GM19395 (cell line): ENCODE results near the gene HEATR9.
"Not testable (repeated sequence)": the region's sequence is repeated elsewhere in the genome, so short reads cannot be mapped to it uniquely, and the experiment has no call there.

Source experiments
- ATAC-seq: cut with Tn5 transposase; IDR thresholded peaks from one replicate; pipeline ENCODE4 v1.9.1; 2021; ENCODE audit warnings: mild to moderate bottlenecking, moderate library complexity; ENCODE audit not compliant: unreplicated experiment

Gene HEATR9

GRCh38 chr17:35868737-35869136, at the start of gene HEATR9:
Gene HEATR9 (minus strand): TSS chr17:35868891. CDS start chr17:35868742, 149 bp downstream.
- ATAC-seq, result no peak

- ATAC-seq, result no peak
These were observed 49.0 kb upstream of the HEATR9 start for GRCh38 chr17:35917519-35918213.

GRCh38 chr17:35915153-35915964, 46.7 kb upstream of the HEATR9 start:
- ATAC-seq, result no peak

- ATAC-seq, result no peak
These were observed 45.7 kb upstream of the HEATR9 start for GRCh38 chr17:35914354-35914753.

GRCh38 chr17:35913609-35914008, 44.9 kb upstream of the HEATR9 start:
- no peak for ATAC-seq

- no peak for ATAC-seq
These were observed 44.3 kb upstream of the HEATR9 start for GRCh38 chr17:35912942-35913341.

GRCh38 chr17:35912339-35912912, 43.7 kb upstream of the HEATR9 start:
- ATAC-seq, result no peak

GRCh38 chr17:35909408-35909807, 40.7 kb upstream of the HEATR9 start:
- ATAC-seq, result no peak

GRCh38 chr17:35907691-35908090, 39.0 kb upstream of the HEATR9 start:
- no peak for ATAC-seq

- no peak for ATAC-seq
These were observed 38.4 kb upstream of the HEATR9 start for GRCh38 chr17:35906926-35907637.

GRCh38 chr17:35906191-35906925, 37.7 kb upstream of the HEATR9 start:
- ATAC-seq, result no peak

GRCh38 chr17:35903451-35903850, 34.8 kb upstream of the HEATR9 start:
- ATAC-seq, result no peak

- ATAC-seq, result no peak
These were observed 33.0 kb upstream of the HEATR9 start for GRCh38 chr17:35901631-35902175.

GRCh38 chr17:35900708-35901480, 32.2 kb upstream of the HEATR9 start:
- no peak for ATAC-seq

- no peak for ATAC-seq
These were observed 31.6 kb upstream of the HEATR9 start for GRCh38 chr17:35900280-35900679.

GRCh38 chr17:35898283-35899070, 29.8 kb upstream of the HEATR9 start:
- no peak for ATAC-seq

GRCh38 chr17:35897772-35898171, 29.1 kb upstream of the HEATR9 start:
- not testable (repeated sequence) for ATAC-seq

- peak; percentile 65 for ATAC-seq
These were observed 27.2 kb upstream of the HEATR9 start for GRCh38 chr17:35895636-35896587.
